ENCODE measurements around the gene SYNDIG1.

DNA sequence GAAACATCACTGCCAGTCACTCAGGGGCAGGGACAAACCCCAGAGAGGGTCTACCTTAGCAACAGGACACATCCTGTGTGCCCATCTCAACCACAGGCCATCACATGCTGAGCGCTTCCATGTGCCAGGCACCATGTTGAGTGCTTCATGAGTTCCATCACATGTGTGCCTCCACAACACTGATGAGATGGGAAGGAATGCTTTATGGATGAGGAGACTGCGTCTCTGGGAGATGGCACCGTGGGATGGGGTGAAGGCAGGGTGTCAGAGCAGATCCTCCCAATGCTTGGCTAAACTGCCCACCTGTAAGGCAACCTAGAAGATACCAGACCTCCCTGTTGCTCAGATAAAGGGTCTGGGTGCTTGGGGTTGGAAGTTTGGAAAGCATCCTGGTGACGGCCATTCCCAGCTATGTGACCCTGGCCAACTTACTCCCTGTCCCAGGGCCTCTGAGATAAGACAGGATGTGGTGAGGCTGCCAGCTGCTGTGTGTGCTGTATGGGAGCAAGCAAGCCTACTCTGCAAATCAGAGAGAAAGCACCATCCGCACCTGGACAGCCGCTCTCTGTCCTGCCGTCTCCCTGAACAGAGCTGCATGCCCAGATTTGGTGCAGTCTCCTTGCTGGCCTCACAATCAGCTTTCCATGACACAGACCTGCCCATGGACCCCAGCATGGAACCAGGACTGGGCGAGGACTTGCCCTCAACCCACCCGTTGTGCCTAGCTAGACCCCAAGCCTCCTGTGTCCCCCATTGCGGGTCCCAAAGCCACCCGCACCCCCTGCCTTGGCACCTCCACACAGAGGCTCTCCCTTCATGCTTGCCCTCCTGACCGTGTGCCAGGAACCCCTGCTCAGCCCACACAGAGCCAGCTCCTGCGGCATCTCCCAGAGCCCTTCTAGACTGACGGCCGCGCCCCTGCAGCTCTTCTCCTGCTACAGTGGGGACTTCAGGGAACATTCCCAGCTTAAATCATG is 143.7 kb downstream of the SYNDIG1 start:
- TF ChIP-seq EZH2 (IDR thresholded peaks at IDR 0.05; ENCODE audit: insufficient read depth, low read length) (no peak), CTCF (IDR thresholded peaks at IDR 0.05; ENCODE audit: insufficient read depth, low read depth, low read length) (no peak)

Data from astrocyte (in vitro differentiated cells and primary cell).